HAP-1 (cell line): ENCODE results near the gene RALGAPA1.

Experiments used
- DNase-seq, 2 experiments: peaks; one replicate each; pipeline ENCODE4 v3.0.0-alpha.2; 2016 to 2020; ENCODE audit warnings: low spot score in 2 of 2
- H3K27me3 ChIP-seq: fragments of 250-450 bp; sonication (Bioruptor Pico); 2 replicates; pipeline ENCODE4 v1.5.1; 2020; ENCODE audit warnings: low read depth, mild to moderate bottlenecking, moderate library complexity
- H3K36me3 ChIP-seq: fragments of 250-450 bp; sonication (Bioruptor Pico); replicated peaks from 2 replicates; pipeline ENCODE4 v1.5.1; 2020; ENCODE audit warnings: mild to moderate bottlenecking
- H3K4me1 ChIP-seq: fragments of 250-450 bp; sonication (Bioruptor Pico); 2 replicates; pipeline ENCODE4 v1.5.1; 2020; ENCODE audit warnings: mild to moderate bottlenecking
- H3K4me3 ChIP-seq: fragments of 250-450 bp; sonication (Bioruptor Pico); 2 replicates; pipeline ENCODE4 v1.5.1; 2020; ENCODE audit warnings: mild to moderate bottlenecking, moderate library complexity
- H3K9me3 ChIP-seq: fragments of 250-450 bp; sonication (Bioruptor Pico); 2 replicates; pipeline ENCODE4 v1.5.1; 2020; ENCODE audit warnings: mild to moderate bottlenecking, moderate library complexity
- in situ Hi-C: fragments of 300-500 bp; cut with MboI; formaldehyde crosslinking; loops from 3 replicates; pipeline ENCODE4 v1.14.3; 2020; ENCODE audit warnings: low sequenced_read_pairs, inconsistent platforms, mixed read lengths

Gene RALGAPA1

DNA sequence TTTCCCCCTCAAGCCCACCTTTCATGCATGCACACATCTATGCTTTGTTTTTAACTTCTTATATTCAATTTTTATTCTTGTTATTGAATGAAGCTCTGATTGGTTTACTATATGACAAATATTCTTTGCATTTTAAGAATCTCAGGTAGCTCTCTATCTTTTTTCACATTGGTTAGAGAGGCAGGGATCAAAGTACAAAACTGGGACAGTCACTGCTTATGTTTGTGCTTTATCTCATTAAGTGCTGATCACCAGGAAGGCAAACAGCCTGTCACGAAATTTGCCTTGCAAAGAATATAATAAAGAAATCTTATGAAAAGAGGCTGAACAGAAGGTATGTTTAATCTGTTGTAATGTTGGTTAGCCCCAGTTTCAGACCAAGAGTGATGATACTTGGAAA lies 304.8 kb downstream of the RALGAPA1 start:
- Histone ChIP-seq H3K4me1 (no peaks in the 10 kb centered on the region), H3K27me3 (peaks cover 26% of the 10 kb centered on the region), H3K9me3 (no peaks in the 10 kb centered on the region), H3K36me3 (no peaks in the 10 kb centered on the region), H3K4me3 (no peak overlapping the region)
- DNase-seq = no peak
- in situ Hi-C loops = no loop called here

DNA sequence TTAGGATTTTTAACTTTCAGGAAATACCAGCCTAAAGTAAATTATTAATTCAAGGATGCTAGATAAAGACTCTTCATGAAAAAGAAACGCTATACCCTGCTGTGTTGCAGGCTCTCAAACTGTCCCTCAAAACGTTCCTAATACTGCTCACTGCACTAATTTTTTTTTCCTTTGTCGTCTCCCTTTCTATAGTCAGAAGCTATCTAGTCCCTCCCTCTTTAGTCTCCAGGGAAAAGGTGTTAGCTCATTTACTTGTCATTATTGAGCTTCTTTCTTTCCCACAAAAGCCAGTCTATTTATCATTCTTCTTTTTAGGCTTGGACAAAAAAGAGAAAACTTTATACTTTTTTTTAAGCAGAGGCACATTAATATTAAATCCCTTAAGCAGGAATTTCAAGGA lies 305.4 kb downstream of the RALGAPA1 start:
- H3K36me3 ChIP-seq = no peaks in the 10 kb centered on the region
- no peaks in the 10 kb centered on the region for H3K4me1 ChIP-seq
- peak in 1 of 2 experiments; percentile 17 for DNase-seq
- no peak overlapping the region for H3K4me3 ChIP-seq
- in situ Hi-C loops = no loop called here
- peaks cover 26% of the 10 kb centered on the region for H3K27me3 ChIP-seq
- no peaks in the 10 kb centered on the region for H3K9me3 ChIP-seq

DNA sequence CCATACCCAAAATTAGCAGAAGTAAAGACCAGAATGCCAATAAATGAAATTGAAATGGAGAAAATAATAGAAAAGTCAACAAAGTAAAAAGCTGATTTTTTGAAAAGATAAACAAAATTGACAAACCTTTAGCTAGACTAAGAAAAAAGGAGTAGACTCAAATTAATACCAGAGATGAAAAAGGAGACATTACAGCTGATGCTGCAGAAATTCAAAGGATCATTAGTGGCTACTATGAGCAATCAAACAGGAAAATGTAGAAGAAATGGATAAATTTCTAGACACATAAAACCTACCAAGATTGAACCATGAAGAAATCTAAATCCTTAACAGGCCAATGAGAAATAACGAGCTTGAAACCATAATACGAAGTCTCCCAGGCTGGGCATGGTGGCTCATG lies 309.9 kb downstream of the RALGAPA1 start:
- DNase-seq = no peak
- peaks cover 16% of the 10 kb centered on the region; the same call in 1 of the 2 replicates for H3K27me3 ChIP-seq
- no peaks in the 10 kb centered on the region for H3K4me1 ChIP-seq
- no peak overlapping the region for H3K4me3 ChIP-seq
- H3K36me3 ChIP-seq = no peaks in the 10 kb centered on the region
- in situ Hi-C loops = no loop called here
- H3K9me3 ChIP-seq = no peaks in the 10 kb centered on the region

DNA sequence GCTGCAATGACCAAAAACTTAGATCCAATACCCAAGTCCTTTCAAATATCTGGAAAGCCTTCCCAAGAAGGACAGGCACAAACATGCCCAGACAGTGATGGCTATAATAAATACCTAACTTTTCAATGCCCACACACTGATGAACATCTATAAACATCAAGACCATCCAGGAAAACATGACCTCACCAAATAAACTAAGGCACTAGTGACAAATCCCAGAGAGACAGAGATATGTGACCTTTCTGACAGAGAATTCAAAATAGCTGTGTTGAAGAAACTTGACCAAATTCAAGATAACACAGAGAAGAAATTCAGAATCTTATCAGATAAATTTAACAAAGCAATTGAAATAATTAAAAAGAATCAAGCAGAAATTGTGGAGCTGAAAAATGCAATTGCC lies 313.8 kb downstream of the RALGAPA1 start:
- H3K27me3 ChIP-seq = no peaks in the 10 kb centered on the region
- DNase-seq = no peak
- H3K4me1 ChIP-seq = no peaks in the 10 kb centered on the region
- no peak overlapping the region for H3K4me3 ChIP-seq
- in situ Hi-C loops = no loop called here
- no peaks in the 10 kb centered on the region for H3K36me3 ChIP-seq
- H3K9me3 ChIP-seq = no peaks in the 10 kb centered on the region

DNA sequence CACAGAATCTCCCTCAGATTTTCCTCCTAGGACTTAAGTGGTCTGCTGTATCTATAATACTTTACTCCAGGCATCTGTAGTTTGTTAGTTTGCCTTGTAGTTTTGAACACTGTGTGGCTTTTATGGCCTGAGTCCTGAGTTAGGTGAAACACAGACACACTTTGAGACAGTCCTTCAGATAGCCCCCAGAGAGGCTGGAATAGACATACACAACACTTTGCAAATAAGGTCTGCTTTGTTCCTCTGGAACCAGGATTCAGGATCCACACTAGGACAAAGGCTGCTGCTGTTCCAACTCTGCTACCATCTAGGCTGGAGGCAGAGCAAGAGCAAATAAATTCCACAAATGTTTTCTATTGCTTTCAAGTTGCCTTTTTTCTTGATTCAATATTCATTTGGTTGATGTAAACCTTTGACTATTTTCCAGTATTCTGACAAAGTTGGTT lies 316.5 kb downstream of the RALGAPA1 start:
- in situ Hi-C loops = no loop called here
- DNase-seq = no peak
- H3K4me1 ChIP-seq = no peaks in the 10 kb centered on the region
- no peaks in the 10 kb centered on the region for H3K36me3 ChIP-seq
- H3K27me3 ChIP-seq = no peaks in the 10 kb centered on the region
- no peak overlapping the region for H3K4me3 ChIP-seq
- no peaks in the 10 kb centered on the region for H3K9me3 ChIP-seq
